Kasumi-1 (cell line): Measurements from ENCODE around the gene YTHDC1.
A peak's percentile ranks its signal among the peaks of the same experiment; 100 is the strongest.
"Not testable (repeated sequence)": the region's sequence is repeated elsewhere in the genome, so short reads cannot be mapped to it uniquely, and the experiment has no call there.

ENCODE experiments used
- DNase-seq, 2 experiments: peaks; one replicate each; lab custom pipeline; 2025; lab: John Stamatoyannopoulos, UW

YTHDC1 gene

DNA sequence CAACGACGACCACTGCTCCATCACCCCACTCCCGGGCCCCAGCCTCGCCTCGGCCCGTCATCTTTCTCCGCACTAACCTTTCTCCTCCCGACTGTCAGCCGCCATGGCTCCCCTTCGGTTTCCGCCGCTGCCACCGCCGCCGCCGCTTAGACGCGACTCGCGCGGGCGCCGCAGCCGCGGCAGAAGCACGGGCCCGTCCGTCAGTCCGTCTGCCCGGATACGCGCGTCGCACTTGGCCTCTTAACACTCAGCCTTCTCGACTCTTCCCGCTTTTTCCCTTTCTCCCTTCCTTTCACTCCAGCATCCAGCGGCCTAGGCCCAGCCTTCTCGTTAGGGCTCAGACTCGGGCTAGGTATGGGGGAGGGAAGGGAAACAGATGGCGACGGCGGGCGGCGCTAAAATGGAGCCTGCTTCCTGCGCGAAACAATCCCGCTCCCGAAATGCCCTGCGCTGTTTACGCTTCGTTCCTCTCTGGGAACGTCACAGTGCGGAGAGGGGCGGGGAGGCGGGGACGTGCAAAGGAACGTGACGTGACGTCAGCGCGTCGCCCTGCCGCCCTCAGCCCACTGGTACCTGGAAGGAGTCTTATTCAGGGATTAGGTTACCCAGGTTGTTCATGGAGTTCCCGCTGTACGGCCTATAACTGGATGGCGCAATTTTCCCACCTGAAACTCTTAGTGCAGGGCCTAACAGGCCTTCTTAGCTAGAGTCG, at the start of gene YTHDC1:
TSS of gene YTHDC1 (minus strand) at position 442 of the 712 bp plus-strand sequence. CDS start at position 105, 337 bp downstream.
- peak; percentile 93 to 94 for DNase-seq

DNA sequence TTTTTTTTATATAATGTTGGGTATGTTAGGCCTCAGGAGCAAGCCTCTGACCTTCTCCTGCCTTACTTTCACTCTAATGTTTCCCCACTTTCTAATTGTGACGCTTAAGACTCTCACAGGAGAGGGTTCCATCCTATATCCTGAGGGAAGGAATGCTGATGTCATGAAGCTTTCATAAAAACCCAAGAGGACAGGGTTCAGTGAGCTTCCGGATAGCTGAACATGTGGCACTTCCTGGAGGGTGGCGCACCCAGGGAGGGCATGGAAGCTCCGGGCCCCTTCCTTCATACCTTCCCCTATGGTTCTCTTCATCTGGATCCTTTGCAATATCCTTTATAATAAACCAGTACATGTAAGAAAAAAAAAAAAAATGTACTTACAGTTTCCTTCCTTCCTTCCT, 49.4 kb upstream of the YTHDC1 start:
- DNase-seq: no peak

DNA sequence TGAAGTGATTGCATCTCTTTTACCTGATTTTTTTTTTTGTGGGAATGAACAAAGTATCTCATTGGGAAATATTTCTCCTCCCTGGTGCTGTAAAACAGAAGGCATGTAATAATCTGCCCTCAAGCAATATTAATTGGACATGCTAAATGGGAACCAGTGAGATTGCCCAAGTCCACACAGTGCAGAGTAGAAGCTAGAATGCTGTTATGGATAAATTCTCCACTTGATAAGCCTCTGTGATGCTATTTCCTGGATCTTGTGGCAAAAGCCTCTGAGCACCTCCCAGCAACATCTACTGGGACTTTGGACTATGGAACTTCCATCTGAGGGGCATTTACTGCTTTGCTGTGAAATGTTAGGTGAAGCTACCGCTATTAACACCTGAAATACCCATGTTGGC, 46.9 kb upstream of the YTHDC1 start:
- DNase-seq: no peak

GRCh38 chr4:68391436-68391835, 41.5 kb upstream of the YTHDC1 start:
- DNase-seq: no peak

- no peak for DNase-seq
Measured at GRCh38 chr4:68390205-68390935, 40.5 kb upstream of the YTHDC1 start.

GRCh38 chr4:68389386-68389913, 39.6 kb upstream of the YTHDC1 start:
- not testable (repeated sequence) for DNase-seq

- no peak for DNase-seq
Measured at GRCh38 chr4:68388347-68388865, 38.5 kb upstream of the YTHDC1 start.

DNA sequence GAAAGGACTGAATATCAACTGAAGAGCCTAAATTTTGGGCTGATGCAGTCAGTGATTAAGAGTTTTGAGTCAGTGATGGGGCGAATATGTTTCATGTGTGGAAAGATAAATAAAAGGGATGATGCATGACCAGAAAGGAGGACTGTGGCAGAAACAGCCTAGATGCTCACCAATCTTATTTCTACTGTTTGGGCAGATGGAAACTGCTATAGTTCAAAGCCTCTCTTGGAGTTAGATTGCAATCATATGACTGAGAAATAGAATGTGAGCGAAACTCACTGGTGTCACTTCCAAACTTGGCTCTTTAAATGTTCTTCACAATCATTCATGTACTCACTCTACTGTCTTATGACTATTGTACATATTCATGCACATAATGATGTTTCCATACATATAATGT, 35.4 kb upstream of the YTHDC1 start:
- DNase-seq: no peak

DNA sequence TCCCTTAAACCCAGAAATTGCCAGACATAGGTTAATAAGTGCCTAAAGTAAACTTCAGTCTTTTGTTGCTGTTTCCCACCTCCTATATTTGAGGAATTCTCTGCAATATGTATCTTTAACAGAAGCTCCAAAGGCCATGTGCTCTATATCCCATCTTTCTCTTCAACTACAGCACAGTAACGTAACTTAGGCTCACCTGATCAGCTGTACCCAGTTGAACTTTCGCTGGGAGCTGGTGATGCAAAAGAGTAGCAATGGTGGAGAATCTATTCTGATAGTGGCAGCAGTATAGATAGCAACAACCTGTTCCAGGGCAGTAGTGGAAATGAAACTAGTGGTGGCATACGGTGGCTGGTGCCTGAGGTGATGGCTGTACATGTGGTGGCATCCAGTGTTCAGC, 33.2 kb upstream of the YTHDC1 start:
- DNase-seq: no peak

DNA sequence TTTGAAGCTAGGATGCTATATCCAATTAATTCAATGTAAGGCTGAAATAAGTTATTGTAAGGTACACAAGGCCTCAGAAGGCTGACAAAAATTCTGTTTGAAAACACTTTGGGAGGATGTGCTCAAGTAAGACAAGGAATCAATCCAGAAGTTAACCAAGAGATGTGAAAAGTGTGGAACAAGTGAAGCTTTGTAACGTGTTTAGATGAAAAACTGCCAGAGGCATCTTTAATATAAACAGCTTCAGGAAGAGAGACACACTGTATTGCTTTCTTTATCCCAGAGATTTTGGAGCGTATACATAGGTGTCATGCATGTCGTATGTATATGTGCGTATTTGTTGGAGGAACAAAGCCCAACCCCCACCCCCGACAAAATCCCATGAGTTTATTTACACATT, 28.3 kb upstream of the YTHDC1 start:
- DNase-seq: no peak

- peak; percentile 84 to 89 for DNase-seq
Measured at GRCh38 chr4:68375667-68376559, 26.0 kb upstream of the YTHDC1 start.

DNA sequence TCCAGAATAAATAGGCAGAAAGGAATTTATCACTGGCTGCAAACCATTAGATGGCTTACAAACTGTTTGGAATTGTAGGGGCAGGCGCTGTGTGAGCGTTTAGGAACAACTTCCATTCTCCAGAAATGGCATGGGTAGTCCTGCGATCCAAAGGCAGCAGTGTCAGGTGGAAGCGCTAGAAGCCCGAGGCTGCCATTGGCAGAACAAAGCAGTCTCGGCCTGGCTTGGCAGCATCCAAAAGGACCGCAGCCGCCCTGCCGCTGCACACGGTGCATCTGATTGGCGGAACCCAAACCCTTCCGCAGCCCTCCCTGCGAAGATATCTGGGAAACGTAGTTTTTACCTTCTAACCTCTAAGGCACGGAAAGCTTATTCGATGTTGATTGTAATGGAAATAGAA, 23.6 kb upstream of the YTHDC1 start:
- DNase-seq: no peak

DNA sequence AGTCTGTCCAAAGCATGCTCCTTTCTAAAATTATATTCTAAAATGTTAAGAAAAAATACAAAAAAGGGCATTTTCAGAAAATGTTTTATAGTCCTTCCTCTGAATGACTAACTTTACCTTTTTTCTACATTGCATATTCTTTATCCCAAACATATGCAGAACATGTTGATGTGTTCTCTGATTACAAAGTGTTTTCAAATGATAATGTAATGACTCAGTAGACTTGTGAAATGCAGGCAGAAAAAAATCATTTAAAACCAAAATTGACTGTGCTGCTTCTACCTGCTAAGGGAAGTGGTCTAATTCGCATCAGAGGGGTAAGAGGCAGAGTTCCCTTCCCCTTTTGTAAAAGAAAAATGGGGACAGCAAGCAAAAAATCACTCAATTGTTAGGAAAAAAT, 22.7 kb upstream of the YTHDC1 start:
- DNase-seq: no peak

DNA sequence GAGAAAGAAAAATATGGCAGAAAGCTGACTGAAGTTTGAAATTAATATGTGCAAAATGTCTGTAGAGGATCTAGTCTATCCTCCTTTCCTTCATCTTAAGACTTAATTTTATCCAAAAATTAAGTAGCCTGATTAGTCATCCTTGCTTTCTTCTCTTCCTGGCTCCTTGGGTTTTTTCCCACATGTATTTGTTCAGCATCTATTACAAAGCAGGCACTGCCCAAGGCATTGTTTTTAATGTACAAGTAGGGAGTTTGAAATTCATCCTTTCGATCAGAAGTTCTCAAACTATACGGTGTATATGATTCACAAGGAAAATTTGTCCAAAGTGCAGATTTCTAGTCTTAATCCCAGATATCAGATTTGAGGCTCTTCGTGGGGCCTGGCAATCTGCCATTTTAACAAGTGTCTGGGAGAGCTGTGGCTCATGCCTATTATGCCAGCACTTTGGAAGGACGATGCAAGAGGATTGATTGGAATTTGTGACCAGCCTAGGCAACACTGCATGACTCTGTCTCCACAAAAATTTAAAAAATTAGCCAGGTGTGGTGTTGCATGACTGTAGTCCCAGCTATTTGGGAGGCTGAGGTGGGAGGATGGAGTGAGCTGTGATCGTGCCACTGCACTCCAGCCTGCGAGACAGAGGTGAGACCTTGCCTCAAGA, 19.4 kb upstream of the YTHDC1 start:
- no peak for DNase-seq

- DNase-seq: peak; percentile 49 to 55
Measured at GRCh38 chr4:68368691-68369131, 18.8 kb upstream of the YTHDC1 start.

GRCh38 chr4:68367835-68368234, 17.9 kb upstream of the YTHDC1 start:
- no peak for DNase-seq

- DNase-seq: no peak
Measured at GRCh38 chr4:68366600-68366999, 16.7 kb upstream of the YTHDC1 start.

- no peak for DNase-seq
Measured at GRCh38 chr4:68365068-68365467, 15.2 kb upstream of the YTHDC1 start.

DNA sequence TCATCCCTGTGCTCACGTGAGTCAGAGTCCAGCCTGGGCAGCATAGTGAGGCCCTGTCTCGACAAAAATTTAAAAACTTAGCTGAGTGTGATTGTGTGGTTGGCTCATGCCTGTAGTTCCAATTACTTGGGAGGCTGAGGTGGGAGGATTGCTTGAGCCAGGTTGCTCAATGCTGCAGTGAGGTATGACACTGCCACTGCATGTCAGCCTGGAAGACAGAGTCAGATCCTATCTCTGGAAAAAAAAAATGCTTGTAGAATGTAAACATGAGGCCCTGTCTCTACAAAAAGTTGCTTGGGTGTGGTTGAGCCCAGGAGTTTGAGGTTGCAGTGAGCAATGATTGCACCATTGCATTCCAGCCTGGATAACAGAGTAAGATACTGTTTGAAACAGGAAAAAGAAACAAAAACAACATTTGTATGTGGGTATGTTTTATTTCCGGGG, 11.3 kb upstream of the YTHDC1 start:
- DNase-seq: no peak

DNA sequence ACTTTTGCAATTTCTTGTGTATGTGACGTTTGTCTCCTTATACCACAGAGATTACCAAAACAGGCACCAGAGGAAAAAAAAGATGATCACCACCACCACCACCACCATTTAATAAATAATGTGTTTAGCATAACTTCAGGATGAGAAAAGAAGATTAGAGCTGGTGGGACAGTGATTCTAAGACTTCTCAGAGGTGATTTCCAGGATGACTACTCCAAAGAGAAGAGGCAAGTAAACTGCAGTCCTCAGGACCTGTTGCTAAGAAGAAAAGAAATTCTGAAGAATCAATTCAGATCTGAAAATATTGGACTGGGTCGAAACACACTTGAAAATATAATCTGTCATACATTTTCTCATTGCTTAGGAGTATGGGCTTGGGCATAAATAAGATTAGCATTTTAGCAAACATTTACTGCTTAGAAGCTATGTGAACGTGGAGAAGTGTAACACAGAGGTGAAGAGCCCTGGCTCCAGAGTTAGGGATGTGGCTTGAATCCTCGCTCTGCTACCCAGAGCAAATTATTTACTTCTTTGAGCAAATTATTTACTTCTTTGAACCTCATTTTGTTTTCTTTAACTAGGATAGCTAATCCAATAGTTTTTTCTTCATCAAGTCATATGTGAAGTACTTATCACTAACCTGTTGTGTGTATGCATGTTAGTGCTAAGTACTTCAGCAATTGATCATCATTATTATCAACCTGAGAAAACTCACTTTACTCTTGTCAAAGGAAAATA, 10.5 kb upstream of the YTHDC1 start:
- DNase-seq: no peak

DNA sequence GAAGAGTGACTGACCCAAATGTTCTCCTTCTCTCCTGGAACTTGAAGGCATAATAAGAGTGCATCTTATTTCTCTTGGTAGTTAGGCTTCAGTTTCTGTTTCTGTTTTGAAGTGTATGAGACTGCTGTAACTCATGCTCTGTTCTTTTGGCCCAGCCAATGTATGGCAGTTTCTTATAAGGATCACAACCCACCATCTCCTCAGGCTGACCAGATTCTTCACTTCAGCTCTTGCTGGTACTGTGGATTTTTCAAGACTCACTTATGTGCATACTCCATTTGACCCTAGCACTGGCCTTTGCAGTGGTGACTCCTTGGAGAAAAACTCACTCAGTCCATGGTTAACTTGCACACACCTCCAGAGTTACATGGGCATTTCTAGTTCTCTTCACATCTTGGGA, 9.6 kb upstream of the YTHDC1 start:
- no peak for DNase-seq
